ENCODE data around the gene CFAP65. TPM values are rescaled to one million over a fixed set of nuclear protein-coding genes. Genes with fewer than 3 reads are reported as not detected.
A peak's percentile ranks its signal among the peaks of the same experiment; 100 is the strongest.

Gene CFAP65
- total and polyA plus RNA-seq, 9 donors: 0.05 to 0.54 TPM; not detected in 7

GRCh38 chr2:218959141-218959731 lies 82.1 kb downstream of the CFAP65 start, which contains the start of gene CDK5R2:
CDK5R2 (plus strand) TSS chr2:218959666; CDS start chr2:218959821, 155 bp downstream.
- H3K9me3 ChIP-seq (replicated peaks; ENCODE audit: control insufficient read depth, low read depth, low read length): no peaks in the 10 kb centered on the region
- peaks cover 20% of the 10 kb centered on the region for H3K4me1 ChIP-seq (ENCODE audit: control insufficient read depth, insufficient read depth, low read length)
- peaks cover 86% of the 10 kb centered on the region for H3K27me3 ChIP-seq (ENCODE audit: control insufficient read depth, insufficient read depth, low read length)
- under 1% methylated on average over 28 of the region's 37 CpGs for WGBS (ENCODE audit: insufficient coverage)
- DNase-seq: peak; percentile 85
- H3K4me3 ChIP-seq (ENCODE audit: low read length): peak within 1 kb of the TSS; percentile 25
- H3K36me3 ChIP-seq (ENCODE audit: control insufficient read depth, insufficient read depth, low read length): no peaks in the 10 kb centered on the region
- no peak within 1 kb of the TSS for H3K27ac ChIP-seq (ENCODE audit: low read length)

- H3K4me1 ChIP-seq (ENCODE audit: control insufficient read depth, insufficient read depth, low read length): peaks cover 20% of the 10 kb centered on the region
- peaks cover 81% of the 10 kb centered on the region for H3K27me3 ChIP-seq (ENCODE audit: control insufficient read depth, insufficient read depth, low read length)
- H3K9me3 ChIP-seq (replicated peaks; ENCODE audit: control insufficient read depth, low read depth, low read length): no peaks in the 10 kb centered on the region
- no CpG with 5 or more reads among the region's 1 CpG for whole genome bisulfite sequencing (ENCODE audit: insufficient coverage)
- no peaks in the 10 kb centered on the region for H3K36me3 ChIP-seq (ENCODE audit: control insufficient read depth, insufficient read depth, low read length)
- no peak overlapping the region for H3K4me3 ChIP-seq (ENCODE audit: low read length)
- H3K27ac ChIP-seq (ENCODE audit: low read length): no peak overlapping the region
- DNase-seq: no peak
These were observed 83.0 kb downstream of the CFAP65 start for GRCh38 chr2:218958276-218958675.

- H3K27me3 ChIP-seq (ENCODE audit: control insufficient read depth, insufficient read depth, low read length): peaks cover 77% of the 10 kb centered on the region
- 78% methylated on average over 4 of the region's 4 CpGs for WGBS (ENCODE audit: insufficient coverage)
These were observed 83.6 kb downstream of the CFAP65 start for GRCh38 chr2:218957671-218958070.

GRCh38 chr2:218956039-218956438 lies 85.3 kb downstream of the CFAP65 start:
- Histone ChIP-seq H3K9me3 (replicated peaks; ENCODE audit: control insufficient read depth, low read depth, low read length) (no peaks in the 10 kb centered on the region), H3K4me3 (ENCODE audit: low read length) (no peak overlapping the region), H3K27me3 (ENCODE audit: control insufficient read depth, insufficient read depth, low read length) (peaks cover 66% of the 10 kb centered on the region), H3K36me3 (ENCODE audit: control insufficient read depth, insufficient read depth, low read length) (no peaks in the 10 kb centered on the region), H3K27ac (ENCODE audit: low read length) (no peak overlapping the region), H3K4me1 (ENCODE audit: control insufficient read depth, insufficient read depth, low read length) (peaks cover 9% of the 10 kb centered on the region)
- no peak for DNase-seq
- WGBS (ENCODE audit: insufficient coverage): no CpG with 5 or more reads among the region's 1 CpG

More at GRCh38 chr2:218957671-218958070, 83.6 kb downstream of the CFAP65 start:
- H3K4me3 ChIP-seq (ENCODE audit: low read length): no peak overlapping the region
- H3K36me3 ChIP-seq (ENCODE audit: control insufficient read depth, insufficient read depth, low read length): no peaks in the 10 kb centered on the region
- H3K9me3 ChIP-seq (replicated peaks; ENCODE audit: control insufficient read depth, low read depth, low read length): no peaks in the 10 kb centered on the region
- no peak for DNase-seq
- no peak overlapping the region for H3K27ac ChIP-seq (ENCODE audit: low read length)
- peaks cover 14% of the 10 kb centered on the region for H3K4me1 ChIP-seq (ENCODE audit: control insufficient read depth, insufficient read depth, low read length)

GRCh38 chr2:218954541-218955300 lies 86.6 kb downstream of the CFAP65 start:
- H3K9me3 ChIP-seq (replicated peaks; ENCODE audit: control insufficient read depth, low read depth, low read length): no peaks in the 10 kb centered on the region
- peaks cover 3% of the 10 kb centered on the region for H3K4me1 ChIP-seq (ENCODE audit: control insufficient read depth, insufficient read depth, low read length)
- DNase-seq: no peak
- 56% methylated on average over 7 of the region's 8 CpGs for WGBS (ENCODE audit: insufficient coverage)
- H3K27me3 ChIP-seq (ENCODE audit: control insufficient read depth, insufficient read depth, low read length): peaks cover 56% of the 10 kb centered on the region
- H3K4me3 ChIP-seq (ENCODE audit: low read length): no peak overlapping the region
- H3K27ac ChIP-seq (ENCODE audit: low read length): no peak overlapping the region
- no peaks in the 10 kb centered on the region for H3K36me3 ChIP-seq (ENCODE audit: control insufficient read depth, insufficient read depth, low read length)

GRCh38 chr2:218953366-218953954 lies 87.9 kb downstream of the CFAP65 start:
- H3K4me1 ChIP-seq (ENCODE audit: control insufficient read depth, insufficient read depth, low read length): no peaks in the 10 kb centered on the region
- peaks cover 43% of the 10 kb centered on the region for H3K27me3 ChIP-seq (ENCODE audit: control insufficient read depth, insufficient read depth, low read length)
- H3K4me3 ChIP-seq (ENCODE audit: low read length): no peak overlapping the region
- no peak overlapping the region for H3K27ac ChIP-seq (ENCODE audit: low read length)
- WGBS (ENCODE audit: insufficient coverage): 61% methylated on average over 18 of the region's 18 CpGs
- no peaks in the 10 kb centered on the region for H3K36me3 ChIP-seq (ENCODE audit: control insufficient read depth, insufficient read depth, low read length)
- no peak for DNase-seq
- H3K9me3 ChIP-seq (replicated peaks; ENCODE audit: control insufficient read depth, low read depth, low read length): no peaks in the 10 kb centered on the region

Other genes with a start within 250 kb of the CFAP65 start
- 19.3 TPM for gene PRKAG3, start 209.7 kb downstream of the CFAP65 start, total RNA-seq
- 10 to 100 TPM in 7 of 8 donors, 1 to 10 TPM in 1; 9.9 to 22.6 (median 19.0) TPM for gene PRKAG3, start 209.7 kb downstream of the CFAP65 start, polyA plus RNA-seq (ENCODE audit: insufficient read depth in 1 of 8, insufficient read length in 8 of 8, low replicate concordance in 1 of 8)
- gene WNT6, start 181.7 kb downstream of the CFAP65 start, total RNA-seq: 0.09 TPM
- gene WNT6, start 181.7 kb downstream of the CFAP65 start, polyA plus RNA-seq (ENCODE audit: insufficient read depth in 1 of 8, insufficient read length in 8 of 8, low replicate concordance in 1 of 8): 1 to 10 TPM in 1 of 8 donors, under 1 TPM in 5, not detected in 2; 0.11 to 2.8 (median 0.13) TPM
- 0.04 TPM for gene WNT10A, start 160.7 kb downstream of the CFAP65 start, total RNA-seq
- gene WNT10A, start 160.7 kb downstream of the CFAP65 start, polyA plus RNA-seq (ENCODE audit: insufficient read depth in 1 of 8, insufficient read length in 8 of 8, low replicate concordance in 1 of 8): 1 to 10 TPM in 1 of 8 donors, under 1 TPM in 2, not detected in 5; 0.06 to 1.7 (median 0.07) TPM
- gene CDK5R2, start 81.8 kb downstream of the CFAP65 start, total RNA-seq: 0.04 TPM
- under 1 TPM in 5 of 8 donors, not detected in 3; 0.07 to 0.16 (median 0.08) TPM for gene CDK5R2, start 81.8 kb downstream of the CFAP65 start, polyA plus RNA-seq (ENCODE audit: insufficient read depth in 1 of 8, insufficient read length in 8 of 8, low replicate concordance in 1 of 8)
- gene FEV, start 56.3 kb downstream of the CFAP65 start, total RNA-seq: not detected
- under 1 TPM in 5 of 8 donors, not detected in 3; 0.08 to 0.62 (median 0.40) TPM for gene FEV, start 56.3 kb downstream of the CFAP65 start, polyA plus RNA-seq (ENCODE audit: insufficient read depth in 1 of 8, insufficient read length in 8 of 8, low replicate concordance in 1 of 8)
- not detected for gene CRYBA2, start 48.1 kb downstream of the CFAP65 start, total RNA-seq
- gene CRYBA2, start 48.1 kb downstream of the CFAP65 start, polyA plus RNA-seq (ENCODE audit: insufficient read depth in 1 of 8, insufficient read length in 8 of 8, low replicate concordance in 1 of 8): not detected
- gene IHH, start 19.4 kb upstream of the CFAP65 start, total RNA-seq: 0.04 TPM
- gene IHH, start 19.4 kb upstream of the CFAP65 start, polyA plus RNA-seq (ENCODE audit: insufficient read depth in 1 of 8, insufficient read length in 8 of 8, low replicate concordance in 1 of 8): 1 to 10 TPM in 1 of 8 donors, under 1 TPM in 4, not detected in 3; 0.05 to 3.2 (median 0.19) TPM
- gene NHEJ1, start 119.3 kb upstream of the CFAP65 start, total RNA-seq: 14.1 TPM
- 10 to 100 TPM; 11.4 to 18.5 (median 13.6) TPM for gene NHEJ1, start 119.3 kb upstream of the CFAP65 start, polyA plus RNA-seq (ENCODE audit: insufficient read depth in 1 of 8, insufficient read length in 8 of 8, low replicate concordance in 1 of 8)
- gene SLC23A3, start 128.5 kb upstream of the CFAP65 start, total RNA-seq: 1.5 TPM
- 1 to 10 TPM in 3 of 8 donors, under 1 TPM in 5; 0.59 to 1.7 (median 0.95) TPM for gene SLC23A3, start 128.5 kb upstream of the CFAP65 start, polyA plus RNA-seq (ENCODE audit: insufficient read depth in 1 of 8, insufficient read length in 8 of 8, low replicate concordance in 1 of 8)
- gene CNPPD1, start 135.4 kb upstream of the CFAP65 start, total RNA-seq: 23.4 TPM
- 10 to 100 TPM; 32.5 to 40.8 (median 37.1) TPM for gene CNPPD1, start 135.4 kb upstream of the CFAP65 start, polyA plus RNA-seq (ENCODE audit: insufficient read depth in 1 of 8, insufficient read length in 8 of 8, low replicate concordance in 1 of 8)
- 28.9 TPM for gene RETREG2, start 136.8 kb upstream of the CFAP65 start, total RNA-seq
- gene RETREG2, start 136.8 kb upstream of the CFAP65 start, polyA plus RNA-seq (ENCODE audit: insufficient read depth in 1 of 8, insufficient read length in 8 of 8, low replicate concordance in 1 of 8): 10 to 100 TPM; 37.6 to 57.7 (median 47.0) TPM
- 26.6 TPM for gene ZFAND2B, start 165.3 kb upstream of the CFAP65 start, total RNA-seq
- 10 to 100 TPM; 18.8 to 31.9 (median 22.8) TPM for gene ZFAND2B, start 165.3 kb upstream of the CFAP65 start, polyA plus RNA-seq (ENCODE audit: insufficient read depth in 1 of 8, insufficient read length in 8 of 8, low replicate concordance in 1 of 8)
- gene ABCB6, start 177.4 kb upstream of the CFAP65 start, total RNA-seq: 28.7 TPM
- 10 to 100 TPM; 28.4 to 42.0 (median 34.2) TPM for gene ABCB6, start 177.4 kb upstream of the CFAP65 start, polyA plus RNA-seq (ENCODE audit: insufficient read depth in 1 of 8, insufficient read length in 8 of 8, low replicate concordance in 1 of 8)
- 13.7 TPM for gene ATG9A, start 188.1 kb upstream of the CFAP65 start, total RNA-seq
- gene ATG9A, start 188.1 kb upstream of the CFAP65 start, polyA plus RNA-seq (ENCODE audit: insufficient read depth in 1 of 8, insufficient read length in 8 of 8, low replicate concordance in 1 of 8): 10 to 100 TPM; 27.6 to 35.1 (median 32.3) TPM
- gene ANKZF1, start 188.3 kb upstream of the CFAP65 start, total RNA-seq: 21.5 TPM
- 10 to 100 TPM; 16.3 to 32.0 (median 23.6) TPM for gene ANKZF1, start 188.3 kb upstream of the CFAP65 start, polyA plus RNA-seq (ENCODE audit: insufficient read depth in 1 of 8, insufficient read length in 8 of 8, low replicate concordance in 1 of 8)
- 6.6 TPM for gene GLB1L, start 203.9 kb upstream of the CFAP65 start, total RNA-seq
- gene GLB1L, start 203.9 kb upstream of the CFAP65 start, polyA plus RNA-seq (ENCODE audit: insufficient read depth in 1 of 8, insufficient read length in 8 of 8, low replicate concordance in 1 of 8): 1 to 10 TPM; 3.3 to 9.9 (median 5.7) TPM
- gene STK16, start 204.0 kb upstream of the CFAP65 start, total RNA-seq: 12.5 TPM
- gene STK16, start 204.0 kb upstream of the CFAP65 start, polyA plus RNA-seq (ENCODE audit: insufficient read depth in 1 of 8, insufficient read length in 8 of 8, low replicate concordance in 1 of 8): 10 to 100 TPM; 15.1 to 23.1 (median 19.6) TPM
- 0.04 TPM for gene TUBA4B, start 211.7 kb upstream of the CFAP65 start, total RNA-seq
- under 1 TPM in 6 of 8 donors, not detected in 2; 0.13 to 0.56 (median 0.18) TPM for gene TUBA4B, start 211.7 kb upstream of the CFAP65 start, polyA plus RNA-seq (ENCODE audit: insufficient read depth in 1 of 8, insufficient read length in 8 of 8, low replicate concordance in 1 of 8)
- gene TUBA4A, start 212.4 kb upstream of the CFAP65 start, total RNA-seq: 36.2 TPM
- gene TUBA4A, start 212.4 kb upstream of the CFAP65 start, polyA plus RNA-seq (ENCODE audit: insufficient read depth in 1 of 8, insufficient read length in 8 of 8, low replicate concordance in 1 of 8): 100 to 1,000 TPM in 4 of 8 donors, 10 to 100 TPM in 4; 77.1 to 160 (median 107) TPM
- gene DNAJB2, start 237.8 kb upstream of the CFAP65 start, total RNA-seq: 52.6 TPM
- 10 to 100 TPM; 77.8 to 93.2 (median 85.9) TPM for gene DNAJB2, start 237.8 kb upstream of the CFAP65 start, polyA plus RNA-seq (ENCODE audit: insufficient read depth in 1 of 8, insufficient read length in 8 of 8, low replicate concordance in 1 of 8)